Gastroesophageal sphincter (tissue), 3 donors: Measurements from ENCODE around the gene LSAMP.

Experiments used
- EP300 ChIP-seq: sonication (generic); formaldehyde crosslinking; IDR thresholded peaks from one replicate; pipeline ENCODE4 v1.6.1; 2017; ENCODE audit warnings: antibody characterized with exemption, mild to moderate bottlenecking
- POLR2A ChIP-seq, 2 donors: fragments of 450-650 bp; IDR thresholded peaks; one replicate each; pipeline ENCODE4 v1.6.1; 2017; ENCODE audit warnings: antibody characterized with exemption in 2 of 2, mild to moderate bottlenecking in 2 of 2, moderate library complexity in 1 of 2
- POLR2AphosphoS5 ChIP-seq: sonication (generic); formaldehyde crosslinking; IDR thresholded peaks from one replicate; pipeline ENCODE4 v1.6.1; 2017; ENCODE audit warnings: antibody characterized with exemption
- TF ChIP-seq, protein P1 (sequence below), 4 experiments: fragments of 200-600 bp in 2 of 4; fragments of 450-650 bp in 2 of 4; sonication (generic) in 1 of 4; IDR thresholded peaks; one replicate each; pipeline ENCODE4 v1.5.1; 2017 to 2019; ENCODE audit warnings: antibody characterized with exemption in 4 of 4, mild to moderate bottlenecking in 2 of 4, moderate library complexity in 2 of 4

- TF ChIP-seq, protein P1, sequence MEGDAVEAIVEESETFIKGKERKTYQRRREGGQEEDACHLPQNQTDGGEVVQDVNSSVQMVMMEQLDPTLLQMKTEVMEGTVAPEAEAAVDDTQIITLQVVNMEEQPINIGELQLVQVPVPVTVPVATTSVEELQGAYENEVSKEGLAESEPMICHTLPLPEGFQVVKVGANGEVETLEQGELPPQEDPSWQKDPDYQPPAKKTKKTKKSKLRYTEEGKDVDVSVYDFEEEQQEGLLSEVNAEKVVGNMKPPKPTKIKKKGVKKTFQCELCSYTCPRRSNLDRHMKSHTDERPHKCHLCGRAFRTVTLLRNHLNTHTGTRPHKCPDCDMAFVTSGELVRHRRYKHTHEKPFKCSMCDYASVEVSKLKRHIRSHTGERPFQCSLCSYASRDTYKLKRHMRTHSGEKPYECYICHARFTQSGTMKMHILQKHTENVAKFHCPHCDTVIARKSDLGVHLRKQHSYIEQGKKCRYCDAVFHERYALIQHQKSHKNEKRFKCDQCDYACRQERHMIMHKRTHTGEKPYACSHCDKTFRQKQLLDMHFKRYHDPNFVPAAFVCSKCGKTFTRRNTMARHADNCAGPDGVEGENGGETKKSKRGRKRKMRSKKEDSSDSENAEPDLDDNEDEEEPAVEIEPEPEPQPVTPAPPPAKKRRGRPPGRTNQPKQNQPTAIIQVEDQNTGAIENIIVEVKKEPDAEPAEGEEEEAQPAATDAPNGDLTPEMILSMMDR (IDR thresholded peaks at IDR 0.05): no peak
- no peak for TF ChIP-seq POLR2AphosphoS5
- no peak for TF ChIP-seq EP300
- TF ChIP-seq POLR2A (IDR thresholded peaks at IDR 0.05): no peak
These were observed 394.9 kb downstream of the LSAMP start for GRCh38 chr3:116050311-116050915.
